GM12872 (cell line): ENCODE data around the gene USP31.

ENCODE experiments used
- TF ChIP-seq, protein P1 (sequence below): IDR thresholded peaks from 3 replicates; pipeline ENCODE4 v1.5.1; 2011; ENCODE audit warnings: low read depth, mild to moderate bottlenecking, low read length, moderate library complexity; ENCODE audit not compliant: insufficient read depth

The USP31 gene

DNA sequence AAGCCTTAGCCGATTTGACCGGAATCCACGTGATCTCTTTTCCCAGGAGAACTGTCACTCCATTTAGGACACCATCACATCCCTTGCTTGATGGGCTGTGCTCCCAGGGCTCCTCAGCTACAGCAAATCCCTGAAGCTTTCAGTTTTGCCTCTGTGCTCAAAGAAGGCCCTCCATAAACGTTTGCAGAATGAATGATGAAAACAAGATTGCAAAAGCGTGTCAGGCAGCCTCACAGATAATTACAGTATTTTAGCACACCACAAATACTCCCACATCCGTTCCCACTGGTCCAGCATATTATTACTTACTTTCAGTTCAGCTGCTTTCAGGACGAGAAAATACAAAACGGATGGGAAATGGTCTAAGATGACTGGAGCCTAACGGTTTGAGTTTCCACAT is 84.6 kb downstream of the USP31 start:
- TF ChIP-seq, protein P1, sequence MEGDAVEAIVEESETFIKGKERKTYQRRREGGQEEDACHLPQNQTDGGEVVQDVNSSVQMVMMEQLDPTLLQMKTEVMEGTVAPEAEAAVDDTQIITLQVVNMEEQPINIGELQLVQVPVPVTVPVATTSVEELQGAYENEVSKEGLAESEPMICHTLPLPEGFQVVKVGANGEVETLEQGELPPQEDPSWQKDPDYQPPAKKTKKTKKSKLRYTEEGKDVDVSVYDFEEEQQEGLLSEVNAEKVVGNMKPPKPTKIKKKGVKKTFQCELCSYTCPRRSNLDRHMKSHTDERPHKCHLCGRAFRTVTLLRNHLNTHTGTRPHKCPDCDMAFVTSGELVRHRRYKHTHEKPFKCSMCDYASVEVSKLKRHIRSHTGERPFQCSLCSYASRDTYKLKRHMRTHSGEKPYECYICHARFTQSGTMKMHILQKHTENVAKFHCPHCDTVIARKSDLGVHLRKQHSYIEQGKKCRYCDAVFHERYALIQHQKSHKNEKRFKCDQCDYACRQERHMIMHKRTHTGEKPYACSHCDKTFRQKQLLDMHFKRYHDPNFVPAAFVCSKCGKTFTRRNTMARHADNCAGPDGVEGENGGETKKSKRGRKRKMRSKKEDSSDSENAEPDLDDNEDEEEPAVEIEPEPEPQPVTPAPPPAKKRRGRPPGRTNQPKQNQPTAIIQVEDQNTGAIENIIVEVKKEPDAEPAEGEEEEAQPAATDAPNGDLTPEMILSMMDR = no peak

DNA sequence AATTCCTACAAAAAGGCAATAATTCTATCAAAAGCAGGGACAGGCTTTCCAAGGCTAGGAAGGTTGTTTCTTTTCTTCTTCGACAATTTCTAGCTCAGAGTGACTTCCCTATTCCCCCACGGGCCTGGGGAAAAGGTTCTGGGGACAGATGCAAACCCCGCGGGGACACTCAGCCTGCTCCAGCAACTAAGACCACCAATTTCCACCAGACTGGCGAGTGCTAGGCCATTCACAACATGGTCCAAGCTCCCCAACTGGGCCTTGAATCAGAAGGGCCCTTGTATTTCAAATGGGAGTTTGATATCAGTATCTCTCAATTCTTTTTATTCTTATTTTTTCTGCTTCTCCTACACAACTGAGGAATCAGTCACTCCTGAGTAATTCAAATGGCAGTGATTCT is 86.7 kb downstream of the USP31 start:
- TF ChIP-seq, protein P1 = no peak

DNA sequence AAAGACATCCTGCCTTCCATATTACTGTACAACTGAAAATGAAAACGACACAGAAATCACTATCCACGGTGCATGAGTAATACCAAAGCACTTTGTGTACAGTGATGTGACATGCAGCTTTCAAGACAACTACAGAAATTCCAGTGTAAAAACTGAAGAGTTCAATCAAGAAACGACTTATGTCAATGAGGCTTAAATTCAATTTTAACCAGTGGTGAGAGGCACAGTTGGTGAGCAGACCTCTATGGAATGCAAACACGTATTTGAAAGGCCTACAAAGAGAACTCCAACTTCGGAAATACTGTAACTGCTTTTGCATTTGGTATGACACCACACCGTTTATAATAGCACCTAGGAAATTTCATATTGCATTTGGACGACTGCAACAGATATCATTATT is 87.6 kb downstream of the USP31 start:
- TF ChIP-seq, protein P1 = no peak

DNA sequence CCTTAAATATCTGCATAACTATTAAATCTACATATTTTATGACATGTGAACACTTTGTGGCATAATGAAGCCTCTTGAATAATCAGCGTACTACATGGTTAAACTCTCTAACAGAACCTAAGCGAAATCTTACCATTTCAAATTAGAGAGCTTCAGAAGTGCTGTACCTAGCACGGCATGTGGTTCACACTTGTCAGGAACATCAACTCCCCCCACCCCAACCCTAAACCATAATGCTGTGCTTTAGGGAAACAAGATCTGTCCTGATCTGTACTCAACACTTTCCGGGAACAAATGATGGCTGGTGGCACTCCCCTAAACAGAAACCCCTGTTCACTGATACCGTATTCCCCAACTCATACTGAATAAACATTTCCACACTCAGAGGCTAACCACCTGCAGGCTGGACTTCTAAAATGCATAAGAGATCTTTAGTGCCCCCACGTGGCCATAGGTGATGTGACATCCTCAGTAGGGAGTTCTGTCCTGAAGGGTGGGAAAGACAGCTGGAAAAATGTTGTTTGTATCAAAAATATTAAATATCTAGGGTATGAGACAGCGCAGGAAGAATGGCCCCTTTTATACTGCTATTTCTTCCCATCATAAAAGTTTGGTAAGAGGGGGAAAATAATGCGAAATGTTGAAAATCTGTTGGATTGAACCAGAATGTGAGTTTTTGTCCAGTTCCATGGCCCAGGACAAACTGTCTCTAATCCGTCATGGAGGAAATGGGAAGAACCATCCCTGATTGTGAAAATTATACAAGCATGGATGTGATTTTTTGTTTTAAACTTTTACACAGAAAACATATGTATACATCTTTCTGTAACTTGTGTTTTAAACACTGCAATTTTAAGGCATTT is 88.6 kb downstream of the USP31 start:
- TF ChIP-seq, protein P1 = peak; percentile 75

DNA sequence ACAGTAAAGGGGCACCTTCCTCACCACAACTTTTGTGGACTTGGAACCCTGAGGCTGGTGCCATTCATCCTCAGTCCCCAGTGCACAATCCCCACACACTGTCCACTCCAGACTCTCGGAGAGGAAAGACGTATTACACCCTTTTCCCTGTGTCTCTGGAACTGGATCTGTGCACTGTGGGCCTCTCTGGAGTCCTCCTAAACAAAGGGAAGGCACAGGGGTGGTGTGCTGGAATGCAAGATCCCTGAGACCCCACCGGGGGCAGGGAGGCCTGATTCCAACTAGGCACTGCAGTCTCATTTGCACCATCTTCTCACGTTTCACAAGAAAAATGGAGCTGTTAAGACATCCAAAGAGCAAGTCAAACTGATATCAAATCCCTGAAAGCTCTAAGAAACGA is 89.8 kb downstream of the USP31 start:
- TF ChIP-seq, protein P1 = no peak

DNA sequence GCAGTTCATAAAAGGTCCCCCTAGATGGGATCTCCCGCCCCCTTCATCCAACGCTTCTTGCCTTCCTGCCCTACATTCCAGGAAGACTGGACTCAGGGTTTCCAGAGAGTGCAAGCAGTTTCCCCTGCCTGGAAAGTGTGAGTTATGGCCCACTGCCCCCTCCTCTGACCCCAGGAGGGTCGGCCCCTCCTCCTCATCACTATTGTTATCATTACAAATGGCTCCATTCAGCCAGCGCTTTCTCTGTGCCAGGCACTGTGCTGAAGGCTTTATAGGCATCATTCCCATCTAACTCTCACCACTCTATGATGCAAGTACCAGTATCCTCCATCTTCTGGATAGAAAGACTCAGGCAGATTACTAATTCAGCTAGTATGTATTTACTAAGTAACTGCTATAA is 90.7 kb downstream of the USP31 start:
- TF ChIP-seq, protein P1 = no peak

DNA sequence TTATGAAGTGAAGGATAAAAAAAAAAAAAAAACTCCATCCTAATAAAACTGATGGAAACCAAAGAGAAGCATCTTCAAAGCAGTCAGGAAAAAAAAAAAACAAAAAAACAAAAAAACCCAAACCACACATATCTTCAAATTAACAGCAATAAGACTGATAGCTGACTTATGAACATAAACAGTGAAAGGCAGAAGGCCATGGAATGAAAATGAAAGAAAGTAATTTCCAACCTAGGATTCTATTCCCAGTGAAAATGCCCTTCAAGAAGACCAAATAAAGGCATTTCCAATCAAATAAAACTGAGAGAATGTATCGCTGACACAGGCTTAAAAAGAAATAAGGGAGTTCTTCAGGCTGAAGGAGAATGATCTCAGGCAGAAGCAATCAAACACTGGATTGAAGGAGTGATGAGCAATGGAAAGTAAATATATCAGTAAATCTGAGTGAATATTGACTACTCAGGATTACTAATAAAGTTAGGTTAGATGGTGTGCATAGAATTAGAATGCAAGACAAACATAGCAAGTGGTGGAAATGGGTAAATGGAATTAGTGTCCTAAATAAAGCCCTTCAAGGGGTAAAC is 92.1 kb downstream of the USP31 start:
- TF ChIP-seq, protein P1 = no peak
